Measurements from ENCODE around the gene SAMD7. TPM values are rescaled to one million over a fixed set of nuclear protein-coding genes. Genes with fewer than 3 reads are reported as not detected.

The SAMD7 gene
- total RNA-seq, 1 experiment from 2014 or later: not detected

DNA sequence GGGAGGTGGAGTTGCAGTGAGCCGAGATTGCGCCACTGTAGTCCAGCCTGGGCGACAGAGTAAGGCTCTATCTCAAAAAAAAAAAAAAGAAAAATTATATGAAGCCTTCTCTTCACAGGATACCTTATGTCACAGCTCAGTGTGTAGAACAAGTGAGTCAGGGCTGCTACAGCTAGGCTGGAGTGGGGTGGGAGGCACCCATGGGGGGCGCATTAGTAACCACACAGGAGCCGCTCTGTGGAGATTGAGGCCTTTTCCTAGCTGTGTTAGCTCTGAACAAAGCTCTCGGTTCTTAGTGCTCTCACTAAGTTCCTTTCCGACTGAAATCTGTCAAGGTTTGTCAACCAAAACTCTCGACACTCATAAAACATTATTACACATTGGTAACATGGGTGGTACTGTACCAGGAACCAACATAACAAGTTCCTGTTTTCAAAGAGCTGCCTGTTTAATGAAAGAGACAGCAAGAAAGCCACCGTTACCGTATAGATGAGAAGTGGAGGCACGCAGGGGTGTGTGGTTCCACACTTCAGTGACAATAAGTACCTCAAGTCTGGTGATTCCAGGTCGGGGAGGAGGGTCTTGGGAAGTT lies 46.1 kb upstream of the SAMD7 start:
- TF ChIP-seq REST (IDR thresholded peaks at IDR 0.05; ENCODE audit: insufficient read depth in 1 of 2, low read depth in 2 of 2, low read length in 1 of 2): no peak
- peaks cover 6% of the 10 kb centered on the region for H3K27me3 ChIP-seq (ENCODE audit: control insufficient read depth, insufficient read depth, low read length)
- ChIA-PET CTCF (no interaction called here), POLR2A (no interaction called here)
- H3K4me3 ChIP-seq (ENCODE audit: low read depth in 2 of 2, low read length in 2 of 2): no peak overlapping the region
- no peaks in the 10 kb centered on the region for H3K4me1 ChIP-seq (ENCODE audit: control insufficient read depth, insufficient read depth, low read length)
- no peak for DNase-seq (ENCODE audit: low read depth, low spot score)
- in situ Hi-C loops (cut with HindIII; ENCODE audit: low pct_unique_long_range_greater_than_20kb, low sequenced_read_pairs): no loop called here
- no peaks in the 10 kb centered on the region for H3K36me3 ChIP-seq (ENCODE audit: control insufficient read depth, insufficient read depth, low read length)
- no peak overlapping the region for H3K27ac ChIP-seq (ENCODE audit: low read length)
- ATAC-seq: no peak
- no peaks in the 10 kb centered on the region for H3K9me3 ChIP-seq (ENCODE audit: control insufficient read depth, insufficient read depth, low read depth, low read length)
- intact Hi-C loops (cut with micrococcal nuclease; ENCODE audit: unreplicated experiment): no loop called here
- no TSS peak for BruUV-seq (replicated peaks)

GRCh38 chr3:169867584-169868210 lies 43.7 kb upstream of the SAMD7 start:
- H3K36me3 ChIP-seq (ENCODE audit: control insufficient read depth, insufficient read depth, low read length): no peaks in the 10 kb centered on the region
- in situ Hi-C loops (cut with HindIII; ENCODE audit: low pct_unique_long_range_greater_than_20kb, low sequenced_read_pairs): no loop called here
- ATAC-seq: no peak

More at GRCh38 chr3:169867584-169868210, 43.7 kb upstream of the SAMD7 start:
- ChIA-PET POLR2A (no interaction called here), CTCF (interaction anchor here (0.7 kb wide), 1 partner anchor 1657 kb away, joined by 8 read pairs; no protein-coding TSS in a partner anchor)
- no peak overlapping the region for H3K4me3 ChIP-seq (ENCODE audit: low read depth in 2 of 2, low read length in 2 of 2)
- intact Hi-C loops (cut with micrococcal nuclease; ENCODE audit: unreplicated experiment): no loop called here
- no peaks in the 10 kb centered on the region for H3K9me3 ChIP-seq (ENCODE audit: control insufficient read depth, insufficient read depth, low read depth, low read length)
- no TSS peak for BruUV-seq (replicated peaks)
- TF ChIP-seq POLR2AphosphoS5 (IDR thresholded peaks at IDR 0.05; ENCODE audit: low read depth, low read length) (no peak), TCF7L2 (IDR thresholded peaks at IDR 0.05; ENCODE audit: low read depth, low read length) (no peak), SIN3A (IDR thresholded peaks at IDR 0.05; ENCODE audit: borderline replicate concordance, insufficient read depth, low read depth, low read length) (no peak), CTCF (IDR thresholded peaks at IDR 0.05) (no peak), REST (IDR thresholded peaks at IDR 0.05; ENCODE audit: insufficient read depth in 1 of 2, low read depth in 2 of 2, low read length in 1 of 2) (no peak)
- peaks cover 4% of the 10 kb centered on the region; the same call in 1 of the 2 replicates for H3K27me3 ChIP-seq (ENCODE audit: control insufficient read depth, insufficient read depth, low read length)
- H3K4me1 ChIP-seq (ENCODE audit: control insufficient read depth, insufficient read depth, low read length): no peaks in the 10 kb centered on the region
- no peak for DNase-seq (ENCODE audit: low read depth, low spot score)
- no peak overlapping the region for H3K27ac ChIP-seq (ENCODE audit: low read length)
